Measurements from ENCODE around the gene MCIDAS. TPM values are rescaled to one million over a fixed set of nuclear protein-coding genes. Genes with fewer than 3 reads are reported as not detected.
A peak's percentile ranks its signal among the peaks of the same experiment; 100 is the strongest.

The MCIDAS gene
- total and polyA plus RNA-seq, 2 of the 4 experiments (the other 2 are of a cell fraction), result not detected

DNA sequence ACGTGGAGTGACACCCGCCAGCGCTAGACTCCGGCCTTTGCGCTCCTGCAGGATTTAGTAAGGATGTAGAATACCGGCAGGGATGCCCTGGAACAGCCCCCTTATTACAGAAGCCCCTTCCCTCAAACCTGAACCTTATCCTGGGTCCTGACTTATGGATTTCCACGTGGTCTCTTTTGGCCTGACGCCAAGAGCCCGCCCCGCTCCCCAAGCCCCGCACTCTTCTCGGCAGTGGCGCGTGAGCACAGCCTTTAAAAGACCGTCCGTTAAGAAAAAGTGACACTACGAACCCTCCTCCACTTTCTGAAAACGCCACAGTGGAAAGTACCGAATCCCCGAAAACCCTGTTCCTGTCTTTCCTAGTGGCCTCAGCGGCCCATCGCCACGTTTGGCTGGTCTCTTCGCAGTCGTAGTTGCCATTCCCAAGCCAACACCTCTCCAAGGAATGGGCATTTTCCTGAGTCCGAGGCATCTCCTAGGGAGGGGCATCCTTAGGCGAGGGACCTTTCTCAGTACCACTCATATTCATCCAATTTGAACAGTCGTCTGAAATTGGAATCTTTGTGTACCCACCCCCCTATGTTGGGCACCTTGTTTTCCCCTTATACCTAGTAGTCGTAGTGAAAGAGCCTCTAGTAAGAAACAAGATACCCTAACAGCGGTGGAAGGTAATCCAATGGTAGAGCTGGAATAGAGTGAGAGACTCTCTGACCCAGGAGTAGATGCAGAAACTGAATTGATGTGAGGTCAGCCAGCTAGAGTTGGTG is 732 bp upstream of the MCIDAS start (continued):
- TF ChIP-seq SMC3 (IDR thresholded peaks at IDR 0.05; ENCODE audit: low read depth, low read length), result no peak

DNA sequence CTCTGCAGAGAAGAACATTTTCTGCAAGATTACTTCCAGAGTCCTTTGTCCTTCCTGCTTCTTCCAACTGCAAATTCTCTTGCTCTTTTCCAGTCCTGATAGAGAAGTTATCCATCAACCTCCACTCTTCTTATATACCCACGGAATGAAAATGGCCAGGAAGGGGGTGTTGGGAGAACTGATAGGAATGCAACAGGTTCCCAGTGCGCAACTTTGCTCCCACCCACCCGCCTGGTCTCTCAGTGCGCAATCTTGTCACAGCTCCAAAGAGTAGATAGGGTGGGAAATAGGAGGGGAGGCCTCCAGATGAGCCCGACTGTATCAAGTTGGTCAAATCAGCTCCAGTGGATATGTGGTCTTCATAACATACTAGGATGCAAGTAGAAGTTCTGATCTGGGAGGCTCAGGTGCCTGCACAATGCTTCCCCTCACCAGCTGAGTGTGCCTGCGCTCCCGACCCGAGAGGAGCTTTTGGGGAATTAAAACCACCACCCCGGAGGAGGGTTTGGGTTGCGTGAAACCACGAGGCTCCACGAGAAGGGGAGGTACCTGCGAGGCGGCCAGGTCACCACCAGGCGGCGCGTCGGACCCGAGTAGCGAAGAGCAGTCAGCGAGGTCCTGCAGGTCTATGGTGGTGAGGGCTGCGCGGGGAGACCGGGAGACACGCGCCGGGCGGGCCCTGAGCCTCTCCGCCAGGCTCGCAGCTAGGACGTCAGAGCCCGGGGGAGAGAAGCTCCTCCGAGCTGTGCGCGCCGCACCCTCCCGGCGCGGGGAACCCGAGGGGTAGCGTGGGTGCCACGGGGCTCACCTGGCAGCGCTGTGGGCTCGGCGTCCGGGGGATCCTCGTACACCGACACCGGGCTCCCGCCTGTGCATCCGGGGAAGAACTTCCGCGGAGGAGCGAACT is 835 bp downstream of the MCIDAS start:
- ATAC-seq (ENCODE audit: low read depth) (peak; percentile 62), DNase-seq (peak; percentile 16)
- Histone ChIP-seq H2AK5ac (ENCODE audit: low read depth, low read length) (no peak overlapping the region), H2AFZ (replicated peaks; ENCODE audit: low read length, poor library complexity) (peak overlapping the region; percentile 77), H4K91ac (ENCODE audit: insufficient read depth, low read depth, low read length) (no peak overlapping the region), H3K9me1 (ENCODE audit: insufficient read depth, low read length) (no peaks in the 10 kb centered on the region), H3K23ac (ENCODE audit: low read depth, low read length) (no peak overlapping the region), H4K20me1 (ENCODE audit: insufficient read depth, low read length) (peaks cover 34% of the 10 kb centered on the region; the same call in 1 of the 2 replicates), H3K4me3 (ENCODE audit: insufficient read depth, low read depth, low read length) (no peak overlapping the region), H3K56ac (ENCODE audit: extremely low read depth, insufficient read depth, low read length) (no peak overlapping the region), H3K4me1 (ENCODE audit: control insufficient read depth, insufficient read depth, low read length) (no peaks in the 10 kb centered on the region), H2BK120ac (ENCODE audit: low read depth, low read length) (no peak overlapping the region), H3K4ac (ENCODE audit: low read depth, low read length) (no peak overlapping the region), H3K9ac (ENCODE audit: low read depth, low read length) (no peak overlapping the region), H2BK5ac (ENCODE audit: low read depth, low read length, poor library complexity, severe bottlenecking) (no peak overlapping the region), H2BK20ac (ENCODE audit: low read depth, low read length) (no peak overlapping the region), H3K9me3 (ENCODE audit: control insufficient read depth, insufficient read depth, low read length) (peaks cover 12% of the 10 kb centered on the region), H3K27ac (ENCODE audit: insufficient read depth, low read length) (no peak overlapping the region), H3K79me1 (ENCODE audit: low read depth in 1 of 2, low read length in 2 of 2) (no peaks in the 10 kb centered on the region), H3K4me2 (ENCODE audit: low read depth, low read length) (no peak overlapping the region), H2BK15ac (ENCODE audit: low read depth, low read length) (no peak overlapping the region), H3K18ac (ENCODE audit: low read depth, low read length) (no peak overlapping the region), H3K36me3 (ENCODE audit: control insufficient read depth, insufficient read depth, low read length) (no peaks in the 10 kb centered on the region), H3K27me3 (ENCODE audit: control insufficient read depth, insufficient read depth, low read length) (peaks cover 96% of the 10 kb centered on the region), H4K8ac (ENCODE audit: low read depth in 2 of 2, low read length in 2 of 2) (no peak overlapping the region), H4K5ac (ENCODE audit: low read depth, low read length) (no peak overlapping the region), H2AK9ac (replicated peaks; ENCODE audit: low read depth, low read length, poor library complexity) (no peak overlapping the region), H3K14ac (replicated peaks; ENCODE audit: low read depth, low read length) (no peak overlapping the region)
- intact Hi-C loops (cut with micrococcal nuclease), result no loop called here
- in situ Hi-C loops (cut with MboI; ENCODE audit: low sequenced_read_pairs), result no loop called here
- TF ChIP-seq SMC3 (IDR thresholded peaks at IDR 0.05; ENCODE audit: low read depth, low read length), result no peak
- peak; percentile 39 for TF ChIP-seq RAD21 (IDR thresholded peaks at IDR 0.05; ENCODE audit: low read length)
- TF ChIP-seq, protein P1, sequence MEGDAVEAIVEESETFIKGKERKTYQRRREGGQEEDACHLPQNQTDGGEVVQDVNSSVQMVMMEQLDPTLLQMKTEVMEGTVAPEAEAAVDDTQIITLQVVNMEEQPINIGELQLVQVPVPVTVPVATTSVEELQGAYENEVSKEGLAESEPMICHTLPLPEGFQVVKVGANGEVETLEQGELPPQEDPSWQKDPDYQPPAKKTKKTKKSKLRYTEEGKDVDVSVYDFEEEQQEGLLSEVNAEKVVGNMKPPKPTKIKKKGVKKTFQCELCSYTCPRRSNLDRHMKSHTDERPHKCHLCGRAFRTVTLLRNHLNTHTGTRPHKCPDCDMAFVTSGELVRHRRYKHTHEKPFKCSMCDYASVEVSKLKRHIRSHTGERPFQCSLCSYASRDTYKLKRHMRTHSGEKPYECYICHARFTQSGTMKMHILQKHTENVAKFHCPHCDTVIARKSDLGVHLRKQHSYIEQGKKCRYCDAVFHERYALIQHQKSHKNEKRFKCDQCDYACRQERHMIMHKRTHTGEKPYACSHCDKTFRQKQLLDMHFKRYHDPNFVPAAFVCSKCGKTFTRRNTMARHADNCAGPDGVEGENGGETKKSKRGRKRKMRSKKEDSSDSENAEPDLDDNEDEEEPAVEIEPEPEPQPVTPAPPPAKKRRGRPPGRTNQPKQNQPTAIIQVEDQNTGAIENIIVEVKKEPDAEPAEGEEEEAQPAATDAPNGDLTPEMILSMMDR (conservative IDR thresholded peaks at IDR 0.05; ENCODE audit: low read depth, low read length), result peak; percentile 37
- BruUV-seq (replicated peaks), result no TSS peak
- ChIA-PET POLR2A (ENCODE audit: unreplicated experiment) (no interaction called here), CTCF (interaction anchor here (1.8 kb wide), 1 partner anchor 12 kb away, joined by 5 read pairs; no protein-coding TSS in a partner anchor)
- dilution Hi-C loops (cut with HindIII; ENCODE audit: low sequenced_read_pairs, unreplicated experiment), result no loop called here
- 3% methylated on average over 20 of the region's 54 CpGs; no CpG with 5 or more reads in 1 of the 2 experiments for WGBS, 2 experiments (ENCODE audit: extremely low coverage in 2 of 2, insufficient read length in 1 of 2)

Measured in IMR-90 (cell line).